ENCODE results near the gene GPR15LG.

GPR15LG gene

DNA sequence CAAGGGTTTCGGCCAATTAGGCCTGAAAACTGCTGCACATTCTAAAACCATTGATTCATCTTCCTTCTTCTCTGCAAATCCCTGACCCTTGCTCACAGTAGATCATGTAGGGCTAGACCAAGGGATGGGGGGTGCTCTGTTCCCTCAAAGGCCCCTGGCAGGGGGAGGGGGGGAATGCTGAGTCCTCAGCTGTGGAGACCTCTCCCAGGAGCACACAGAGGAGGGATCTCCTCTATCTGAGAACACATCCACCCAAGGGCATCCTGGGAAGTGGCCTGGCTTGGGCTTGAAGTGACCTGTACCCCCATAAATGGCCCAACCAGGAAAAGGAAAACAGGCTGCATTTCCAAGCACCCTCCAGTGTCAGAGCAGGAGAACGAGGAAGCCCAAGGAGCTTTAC lies 19.7 kb downstream of the GPR15LG start:
- Histone ChIP-seq H3K36me3 (ENCODE audit: control insufficient read depth in 2 of 2, insufficient read depth in 1 of 2, low read length in 2 of 2) (no peaks in the 10 kb centered on the region), H3K4me1 (ENCODE audit: control insufficient read depth, insufficient read depth, low read length) (peaks cover 8% of the 10 kb centered on the region), H3K4me3 (ENCODE audit: low read depth, low read length) (no peak overlapping the region), H3K27ac (ENCODE audit: extremely low read depth, low read depth, low read length) (no peak overlapping the region), H3K9me3 (ENCODE audit: control insufficient read depth, insufficient read depth, low read depth, low read length) (no peaks in the 10 kb centered on the region)
- CTCF ChIA-PET = interaction anchor here (2.0 kb wide), 1 partner anchor 12 kb away, joined by 9 read pairs; no protein-coding TSS in a partner anchor
- TF ChIP-seq, protein P1, sequence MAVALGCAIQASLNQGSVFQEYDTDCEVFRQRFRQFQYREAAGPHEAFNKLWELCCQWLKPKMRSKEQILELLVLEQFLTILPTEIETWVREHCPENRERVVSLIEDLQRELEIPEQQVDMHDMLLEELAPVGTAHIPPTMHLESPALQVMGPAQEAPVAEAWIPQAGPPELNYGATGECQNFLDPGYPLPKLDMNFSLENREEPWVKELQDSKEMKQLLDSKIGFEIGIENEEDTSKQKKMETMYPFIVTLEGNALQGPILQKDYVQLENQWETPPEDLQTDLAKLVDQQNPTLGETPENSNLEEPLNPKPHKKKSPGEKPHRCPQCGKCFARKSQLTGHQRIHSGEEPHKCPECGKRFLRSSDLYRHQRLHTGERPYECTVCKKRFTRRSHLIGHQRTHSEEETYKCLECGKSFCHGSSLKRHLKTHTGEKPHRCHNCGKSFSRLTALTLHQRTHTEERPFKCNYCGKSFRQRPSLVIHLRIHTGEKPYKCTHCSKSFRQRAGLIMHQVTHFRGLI (tag by site-specific recombination; IDR thresholded peaks at IDR 0.05) = no peak
- TF ChIP-seq PRDM10 (tag by site-specific recombination; IDR thresholded peaks at IDR 0.05) = peak; percentile 91
- POLR2A ChIA-PET = no interaction called here

DNA sequence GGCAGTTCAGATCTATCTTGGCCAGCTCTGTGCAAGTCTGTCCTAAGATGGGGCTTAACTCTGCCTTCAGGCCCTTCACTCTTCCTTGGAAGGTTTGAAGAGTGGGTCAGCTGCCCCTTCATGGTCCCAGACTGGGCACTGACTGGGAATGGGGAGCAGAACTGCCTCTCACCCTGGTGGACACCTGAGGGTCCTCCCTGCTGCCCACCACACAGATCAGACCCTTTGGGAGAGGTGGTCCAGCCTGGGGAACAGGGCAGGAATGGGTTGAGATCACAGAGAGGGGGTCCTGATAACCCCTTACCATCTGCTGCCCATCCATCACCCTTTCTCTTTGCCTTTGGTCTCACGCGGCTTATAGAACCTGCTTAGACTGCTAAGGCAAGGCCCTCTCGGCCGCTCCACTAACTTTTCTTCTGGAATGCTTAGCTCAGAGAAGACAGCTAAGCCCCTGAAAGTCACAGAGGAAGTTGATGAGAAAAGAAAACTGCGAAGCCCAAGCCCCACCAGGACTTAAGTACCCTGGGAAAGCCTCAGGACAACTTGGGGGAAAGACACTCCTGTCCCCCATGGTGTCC lies 20.3 kb downstream of the GPR15LG start:
- H3K27ac ChIP-seq (ENCODE audit: extremely low read depth, low read depth, low read length) = no peak overlapping the region
- CTCF ChIA-PET = interaction anchor here (0.6 to 2.0 kb wide), 2 partner anchors 11 to 431 kb away, joined by 3 to 9 read pairs; no protein-coding TSS in a partner anchor

GRCh38 chr10:84194424-84195043 lies 20.9 kb downstream of the GPR15LG start, which contains the start of gene CDHR1:
Gene CDHR1, plus strand, starts transcription at chr10:84194537. Its CDS starts 224 bp downstream, at chr10:84194761.
- Histone ChIP-seq H3K4me1 (ENCODE audit: control insufficient read depth, insufficient read depth, low read length) (peaks cover 8% of the 10 kb centered on the region), H3K27ac (ENCODE audit: extremely low read depth, low read depth, low read length) (no peak within 1 kb of the TSS), H3K36me3 (ENCODE audit: control insufficient read depth in 2 of 2, insufficient read depth in 1 of 2, low read length in 2 of 2) (no peaks in the 10 kb centered on the region), H3K9me3 (ENCODE audit: control insufficient read depth, insufficient read depth, low read depth, low read length) (no peaks in the 10 kb centered on the region), H3K4me3 (ENCODE audit: low read depth, low read length) (peak within 1 kb of the TSS; percentile 23)
- ChIA-PET POLR2A (no interaction called here), CTCF (interaction anchor here (0.6 to 2.0 kb wide), 3 partner anchors 11 to 431 kb away, joined by 3 to 9 read pairs (median 4); no protein-coding TSS in a partner anchor)
- TF ChIP-seq BCL6B (tag by site-specific recombination; IDR thresholded peaks at IDR 0.05) (no peak), ZNF391 (tag by site-specific recombination; IDR thresholded peaks at IDR 0.05; ENCODE audit: borderline replicate concordance, low read depth) (no peak), ZNF19 (tag by site-specific recombination; IDR thresholded peaks at IDR 0.05; ENCODE audit: low read depth) (no peak), ZNF239 (tag by site-specific recombination; IDR thresholded peaks at IDR 0.05) (no peak), KLF8 (tag by site-specific recombination; IDR thresholded peaks at IDR 0.05) (peak; percentile 57; the same call in 1 of the 2 replicates), ZFP41 (tag by site-specific recombination; IDR thresholded peaks at IDR 0.05; ENCODE audit: borderline replicate concordance) (no peak), ZNF600 (tag by site-specific recombination; IDR thresholded peaks at IDR 0.05) (no peak), ZNF248 (tag by site-specific recombination; IDR thresholded peaks at IDR 0.05) (no peak), ZBTB10 (tag by site-specific recombination; IDR thresholded peaks at IDR 0.05) (no peak), OVOL3 (tag by site-specific recombination; IDR thresholded peaks at IDR 0.05) (no peak)
- TF ChIP-seq, protein P2, sequence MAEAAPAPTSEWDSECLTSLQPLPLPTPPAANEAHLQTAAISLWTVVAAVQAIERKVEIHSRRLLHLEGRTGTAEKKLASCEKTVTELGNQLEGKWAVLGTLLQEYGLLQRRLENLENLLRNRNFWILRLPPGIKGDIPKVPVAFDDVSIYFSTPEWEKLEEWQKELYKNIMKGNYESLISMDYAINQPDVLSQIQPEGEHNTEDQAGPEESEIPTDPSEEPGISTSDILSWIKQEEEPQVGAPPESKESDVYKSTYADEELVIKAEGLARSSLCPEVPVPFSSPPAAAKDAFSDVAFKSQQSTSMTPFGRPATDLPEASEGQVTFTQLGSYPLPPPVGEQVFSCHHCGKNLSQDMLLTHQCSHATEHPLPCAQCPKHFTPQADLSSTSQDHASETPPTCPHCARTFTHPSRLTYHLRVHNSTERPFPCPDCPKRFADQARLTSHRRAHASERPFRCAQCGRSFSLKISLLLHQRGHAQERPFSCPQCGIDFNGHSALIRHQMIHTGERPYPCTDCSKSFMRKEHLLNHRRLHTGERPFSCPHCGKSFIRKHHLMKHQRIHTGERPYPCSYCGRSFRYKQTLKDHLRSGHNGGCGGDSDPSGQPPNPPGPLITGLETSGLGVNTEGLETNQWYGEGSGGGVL (tag by site-specific recombination; IDR thresholded peaks at IDR 0.05) = peak; percentile 63; the same call in 1 of the 2 replicates

More for the DNA sequence above, 20.3 kb downstream of the GPR15LG start:
- H3K9me3 ChIP-seq (ENCODE audit: control insufficient read depth, insufficient read depth, low read depth, low read length) = no peaks in the 10 kb centered on the region
- H3K4me1 ChIP-seq (ENCODE audit: control insufficient read depth, insufficient read depth, low read length) = peaks cover 8% of the 10 kb centered on the region
- POLR2A ChIA-PET = no interaction called here
- H3K4me3 ChIP-seq (ENCODE audit: low read depth, low read length) = peak overlapping the region; percentile 23
- no peak for TF ChIP-seq KLF9 (tag by site-specific recombination; IDR thresholded peaks at IDR 0.05; ENCODE audit: low read depth)
- TF ChIP-seq ZBTB21 (tag by site-specific recombination; IDR thresholded peaks at IDR 0.05) = no peak
- TF ChIP-seq MEIS1 (CRISPR knock-in tag; IDR thresholded peaks at IDR 0.05; ENCODE audit: borderline replicate concordance) = no peak
- no peak for TF ChIP-seq SP7 (tag by site-specific recombination; IDR thresholded peaks at IDR 0.05)
- TF ChIP-seq, protein P1 (tag by site-specific recombination; IDR thresholded peaks at IDR 0.05) = peak; percentile 26; the same call in 1 of the 2 replicates
- H3K36me3 ChIP-seq (ENCODE audit: control insufficient read depth in 2 of 2, insufficient read depth in 1 of 2, low read length in 2 of 2) = no peaks in the 10 kb centered on the region

Data from HEK293 (cell line).